GM19455 (cell line): ENCODE data around the gene OASL.

Experiments used
- ATAC-seq: cut with Tn5 transposase; IDR thresholded peaks from one replicate; pipeline ENCODE4 v1.9.1; 2021; ENCODE audit not compliant: unreplicated experiment

OASL gene

GRCh38 chr12:120992989-120993388, 46.1 kb downstream of the OASL start:
- ATAC-seq = no peak

- no peak for ATAC-seq
Observed at GRCh38 chr12:120991965-120992364, 47.1 kb downstream of the OASL start.

- ATAC-seq = no peak
Observed at GRCh38 chr12:120990487-120991055, 48.5 kb downstream of the OASL start.

- ATAC-seq = no peak
Observed at GRCh38 chr12:120989687-120990086, 49.4 kb downstream of the OASL start.

- ATAC-seq = no peak
Observed at GRCh38 chr12:120988658-120989057, 50.4 kb downstream of the OASL start.

GRCh38 chr12:120988234-120988633, 50.8 kb downstream of the OASL start:
- ATAC-seq = no peak

- ATAC-seq = no peak
Observed at GRCh38 chr12:120984351-120984898, 54.6 kb downstream of the OASL start.

- ATAC-seq = no peak
Observed at GRCh38 chr12:120983759-120984158, 55.3 kb downstream of the OASL start.

GRCh38 chr12:120982659-120983058, 56.4 kb downstream of the OASL start:
- ATAC-seq = no peak

GRCh38 chr12:120981407-120981941, 57.6 kb downstream of the OASL start:
- no peak for ATAC-seq

- ATAC-seq = no peak
Observed at GRCh38 chr12:120980800-120981368, 58.2 kb downstream of the OASL start.

- no peak for ATAC-seq
Observed at GRCh38 chr12:120979862-120980696, 59.0 kb downstream of the OASL start.

- ATAC-seq = no peak
Observed at GRCh38 chr12:120979220-120979861, 59.7 kb downstream of the OASL start.

GRCh38 chr12:120978296-120979219, 60.5 kb downstream of the OASL start, which contains the start of gene HNF1A:
HNF1A (plus strand) TSS chr12:120978543; CDS start chr12:120978769, 226 bp downstream.
- no peak for ATAC-seq

- ATAC-seq = no peak
Observed at GRCh38 chr12:120977531-120978295, 61.3 kb downstream of the OASL start.

GRCh38 chr12:120972870-120973543, 66.0 kb downstream of the OASL start:
- no peak for ATAC-seq

- ATAC-seq = no peak
Observed at GRCh38 chr12:120971299-120972180, 67.5 kb downstream of the OASL start.

GRCh38 chr12:120970310-120970709, 68.7 kb downstream of the OASL start:
- ATAC-seq = no peak
